BE2C (cell line): ENCODE measurements around the gene HRH1.

Experiments
- DNase-seq: peaks from one replicate; pipeline ENCODE4 v3.0.0-alpha.2; 2020
- H3K27me3 ChIP-seq: fragments of 250-450 bp; sonication (Bioruptor Pico); 2 replicates; pipeline ENCODE4 v1.5.1; 2020; ENCODE audit warnings: mild to moderate bottlenecking
- H3K36me3 ChIP-seq: fragments of 250-450 bp; sonication (Bioruptor Pico); 2 replicates; pipeline ENCODE4 v1.5.1; 2020; ENCODE audit warnings: mild to moderate bottlenecking
- H3K4me1 ChIP-seq: fragments of 250-450 bp; sonication (Bioruptor Pico); 2 replicates; pipeline ENCODE4 v1.5.1; 2020
- H3K4me3 ChIP-seq: 2 replicates; pipeline ENCODE4 v1.5.1; 2011; ENCODE audit warnings: low read depth, low read length
- H3K9me3 ChIP-seq: fragments of 250-450 bp; sonication (Bioruptor Pico); 2 replicates; pipeline ENCODE4 v1.5.1; 2020
- CTCF ChIP-seq: IDR thresholded peaks from 2 replicates; pipeline ENCODE4 v1.5.1; 2012; ENCODE audit warnings: mild to moderate bottlenecking, low read depth, low read length

HRH1 gene

GRCh38 chr3:11305509-11305908, 151.2 kb downstream of the HRH1 start:
- no peaks in the 10 kb centered on the region for H3K36me3 ChIP-seq
- no peak for TF ChIP-seq CTCF
- no peaks in the 10 kb centered on the region for H3K4me1 ChIP-seq
- H3K9me3 ChIP-seq: no peaks in the 10 kb centered on the region
- no peak overlapping the region for H3K4me3 ChIP-seq
- H3K27me3 ChIP-seq: no peaks in the 10 kb centered on the region
- DNase-seq: no peak

DNA sequence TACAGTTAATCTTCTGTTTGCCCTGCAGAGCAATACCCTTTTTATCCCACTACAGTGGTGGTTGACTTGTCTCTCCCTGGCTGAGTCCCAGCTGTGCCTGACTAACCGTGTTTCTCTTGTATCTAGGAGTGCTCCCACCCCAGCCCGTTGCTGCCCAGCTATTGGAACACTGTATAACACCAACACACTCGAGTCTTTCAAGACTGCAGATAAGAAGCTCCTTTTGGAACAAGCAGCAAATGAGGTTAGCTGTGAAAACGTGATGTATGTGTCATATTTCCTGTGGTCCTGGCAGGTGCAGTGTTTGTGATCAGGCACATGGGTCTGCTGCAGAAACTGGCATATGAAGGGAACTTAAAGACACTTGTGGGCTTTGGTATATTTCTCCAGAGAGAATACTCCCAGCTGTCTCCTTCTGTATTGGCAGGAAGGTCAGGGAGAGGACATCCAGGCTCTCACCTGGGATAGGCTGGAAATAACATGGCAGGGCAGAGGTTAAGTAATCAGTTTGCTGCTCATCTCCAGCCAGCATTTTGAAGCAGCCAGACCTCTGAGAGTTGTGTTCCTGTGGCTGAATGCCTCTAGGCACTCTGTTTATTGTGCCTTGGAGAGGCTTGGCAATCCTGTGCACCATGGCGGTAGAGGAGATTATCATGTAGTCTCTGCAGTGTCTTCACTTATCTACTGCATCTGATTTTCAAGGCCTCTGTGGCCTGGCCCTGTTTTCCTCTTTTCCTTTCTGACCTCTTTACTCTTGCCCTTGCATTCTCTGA, 152.7 kb downstream of the HRH1 start:
- no peaks in the 10 kb centered on the region for H3K27me3 ChIP-seq
- H3K36me3 ChIP-seq: no peaks in the 10 kb centered on the region
- no peak overlapping the region for H3K4me3 ChIP-seq
- no peak for DNase-seq
- H3K9me3 ChIP-seq: no peaks in the 10 kb centered on the region
- no peak for TF ChIP-seq CTCF
- no peaks in the 10 kb centered on the region for H3K4me1 ChIP-seq

GRCh38 chr3:11307830-11308432, 153.6 kb downstream of the HRH1 start:
- H3K4me1 ChIP-seq: no peaks in the 10 kb centered on the region
- H3K4me3 ChIP-seq: no peak overlapping the region
- DNase-seq: no peak
- no peak for TF ChIP-seq CTCF
- H3K36me3 ChIP-seq: no peaks in the 10 kb centered on the region
- H3K9me3 ChIP-seq: no peaks in the 10 kb centered on the region
- no peaks in the 10 kb centered on the region for H3K27me3 ChIP-seq

- Histone ChIP-seq H3K9me3 (no peaks in the 10 kb centered on the region), H3K4me3 (no peak overlapping the region), H3K27me3 (no peaks in the 10 kb centered on the region), H3K4me1 (no peaks in the 10 kb centered on the region), H3K36me3 (no peaks in the 10 kb centered on the region)
- DNase-seq: no peak
- no peak for TF ChIP-seq CTCF
Measured at GRCh38 chr3:11310258-11310657, 156.0 kb downstream of the HRH1 start.

DNA sequence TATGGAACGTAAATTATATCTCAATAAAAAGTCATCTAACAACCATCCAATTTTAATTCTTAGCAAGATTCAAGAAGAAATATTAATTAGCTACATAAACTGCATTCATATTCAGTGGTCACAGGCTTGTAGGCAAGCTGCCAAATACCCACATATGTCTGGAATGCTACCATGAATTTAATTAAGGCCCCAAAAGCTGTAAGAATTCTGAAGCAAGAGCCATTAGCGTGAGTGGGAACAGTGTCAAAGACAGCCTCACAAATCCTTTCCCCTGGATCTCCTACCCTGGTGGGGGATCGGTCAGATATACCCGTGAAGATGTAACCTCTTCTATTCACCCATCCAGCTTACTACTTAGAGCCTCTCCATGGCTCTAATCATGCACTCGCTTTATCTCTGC, 157.9 kb downstream of the HRH1 start:
- H3K4me3 ChIP-seq: no peak overlapping the region
- no peaks in the 10 kb centered on the region for H3K9me3 ChIP-seq
- no peaks in the 10 kb centered on the region for H3K27me3 ChIP-seq
- no peak for DNase-seq
- H3K36me3 ChIP-seq: no peaks in the 10 kb centered on the region
- H3K4me1 ChIP-seq: no peaks in the 10 kb centered on the region
- no peak for TF ChIP-seq CTCF
